ENCODE measurements around the gene TERT.

DNA sequence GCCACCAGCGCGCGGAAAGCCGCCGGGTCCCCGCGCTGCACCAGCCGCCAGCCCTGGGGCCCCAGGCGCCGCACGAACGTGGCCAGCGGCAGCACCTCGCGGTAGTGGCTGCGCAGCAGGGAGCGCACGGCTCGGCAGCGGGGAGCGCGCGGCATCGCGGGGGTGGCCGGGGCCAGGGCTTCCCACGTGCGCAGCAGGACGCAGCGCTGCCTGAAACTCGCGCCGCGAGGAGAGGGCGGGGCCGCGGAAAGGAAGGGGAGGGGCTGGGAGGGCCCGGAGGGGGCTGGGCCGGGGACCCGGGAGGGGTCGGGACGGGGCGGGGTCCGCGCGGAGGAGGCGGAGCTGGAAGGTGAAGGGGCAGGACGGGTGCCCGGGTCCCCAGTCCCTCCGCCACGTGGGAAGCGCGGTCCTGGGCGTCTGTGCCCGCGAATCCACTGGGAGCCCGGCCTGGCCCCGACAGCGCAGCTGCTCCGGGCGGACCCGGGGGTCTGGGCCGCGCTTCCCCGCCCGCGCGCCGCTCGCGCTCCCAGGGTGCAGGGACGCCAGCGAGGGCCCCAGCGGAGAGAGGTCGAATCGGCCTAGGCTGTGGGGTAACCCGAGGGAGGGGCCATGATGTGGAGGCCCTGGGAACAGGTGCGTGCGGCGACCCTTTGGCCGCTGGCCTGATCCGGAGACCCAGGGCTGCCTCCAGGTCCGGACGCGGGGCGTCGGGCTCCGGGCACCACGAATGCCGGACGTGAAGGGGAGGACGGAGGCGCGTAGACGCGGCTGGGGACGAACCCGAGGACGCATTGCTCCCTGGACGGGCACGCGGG lies at the start of gene TERT:
- TF ChIP-seq, protein P1, sequence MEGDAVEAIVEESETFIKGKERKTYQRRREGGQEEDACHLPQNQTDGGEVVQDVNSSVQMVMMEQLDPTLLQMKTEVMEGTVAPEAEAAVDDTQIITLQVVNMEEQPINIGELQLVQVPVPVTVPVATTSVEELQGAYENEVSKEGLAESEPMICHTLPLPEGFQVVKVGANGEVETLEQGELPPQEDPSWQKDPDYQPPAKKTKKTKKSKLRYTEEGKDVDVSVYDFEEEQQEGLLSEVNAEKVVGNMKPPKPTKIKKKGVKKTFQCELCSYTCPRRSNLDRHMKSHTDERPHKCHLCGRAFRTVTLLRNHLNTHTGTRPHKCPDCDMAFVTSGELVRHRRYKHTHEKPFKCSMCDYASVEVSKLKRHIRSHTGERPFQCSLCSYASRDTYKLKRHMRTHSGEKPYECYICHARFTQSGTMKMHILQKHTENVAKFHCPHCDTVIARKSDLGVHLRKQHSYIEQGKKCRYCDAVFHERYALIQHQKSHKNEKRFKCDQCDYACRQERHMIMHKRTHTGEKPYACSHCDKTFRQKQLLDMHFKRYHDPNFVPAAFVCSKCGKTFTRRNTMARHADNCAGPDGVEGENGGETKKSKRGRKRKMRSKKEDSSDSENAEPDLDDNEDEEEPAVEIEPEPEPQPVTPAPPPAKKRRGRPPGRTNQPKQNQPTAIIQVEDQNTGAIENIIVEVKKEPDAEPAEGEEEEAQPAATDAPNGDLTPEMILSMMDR (IDR thresholded peaks at IDR 0.05), result no peak
- TF ChIP-seq POLR2A (IDR thresholded peaks at IDR 0.05), result no peak
